GM23338 (cell line): ENCODE measurements around the gene BACE2. TPM values are rescaled to one million over a fixed set of nuclear protein-coding genes. Genes with fewer than 3 reads are reported as not detected.

Source experiments
- ATAC-seq: fragments of 200-7000 bp; cut with Tn5 transposase; 3 replicates; pipeline ENCODE4 v1.9.1; 2020
- DNase-seq: peaks from one replicate; pipeline ENCODE4 v3.0.0-alpha.2; 2015; ENCODE audit warnings: low spot score
- H2AFZ ChIP-seq: fragments of 200-600 bp; sonication (generic); 2 replicates; pipeline ENCODE4 v1.8.0; 2016; ENCODE audit warnings: antibody characterized with exemption, mild to moderate bottlenecking, moderate library complexity
- H3F3A ChIP-seq: fragments of 200-600 bp; sonication (generic); replicated peaks from 2 replicates; pipeline ENCODE4 v1.8.0; 2017; ENCODE audit warnings: antibody characterized with exemption, mixed run types, low read depth
- H3K27ac ChIP-seq: fragments of 200-600 bp; sonication (generic); 2 replicates; pipeline ENCODE4 v1.6.1; 2016; ENCODE audit warnings: low read depth
- H3K27me3 ChIP-seq: fragments of 200-600 bp; sonication (generic); 2 replicates; pipeline ENCODE4 v1.8.0; 2016; ENCODE audit warnings: mild to moderate bottlenecking, mixed run types, moderate library complexity; ENCODE audit not compliant: insufficient read depth
- H3K36me3 ChIP-seq: fragments of 200-600 bp; sonication (generic); 2 replicates; pipeline ENCODE4 v1.8.0; 2016; ENCODE audit warnings: mild to moderate bottlenecking; ENCODE audit not compliant: insufficient read depth
- H3K4me1 ChIP-seq: fragments of 200-600 bp; sonication (generic); 2 replicates; pipeline ENCODE4 v1.8.0; 2016; ENCODE audit warnings: mild to moderate bottlenecking, moderate library complexity; ENCODE audit not compliant: insufficient read depth
- H3K4me2 ChIP-seq: fragments of 200-600 bp; sonication (generic); 2 replicates; pipeline ENCODE4 v1.7.1; 2017; ENCODE audit warnings: mixed run types
- H3K4me3 ChIP-seq: fragments of 200-600 bp; sonication (generic); 2 replicates; pipeline ENCODE4 v1.6.1; 2016; ENCODE audit warnings: mixed run types
- H3K79me2 ChIP-seq: fragments of 200-600 bp; sonication (generic); replicated peaks from 2 replicates; pipeline ENCODE4 v1.8.0; 2017; ENCODE audit warnings: mild to moderate bottlenecking; ENCODE audit not compliant: insufficient read depth
- H3K9me2 ChIP-seq: fragments of 200-600 bp; sonication (generic); 2 replicates; pipeline ENCODE4 v1.8.0; 2017; ENCODE audit not compliant: insufficient read depth
- H4K20me1 ChIP-seq: fragments of 200-600 bp; sonication (generic); replicated peaks from 2 replicates; pipeline ENCODE4 v1.8.0; 2017; ENCODE audit warnings: mild to moderate bottlenecking; ENCODE audit not compliant: insufficient read depth
- H3K27ac Mint-ChIP-seq: 2 replicates; pipeline ENCODE4 v1.8.0; 2020; ENCODE audit warnings: inconsistent platforms, mild to moderate bottlenecking, moderate library complexity, mixed read lengths
- H3K27me3 Mint-ChIP-seq: 3 replicates; pipeline ENCODE4 v1.8.0; 2022; ENCODE audit warnings: low read depth, mild to moderate bottlenecking, moderate library complexity, mixed read lengths, inconsistent platforms; ENCODE audit not compliant: insufficient read depth, poor library complexity
- H3K36me3 Mint-ChIP-seq: 3 replicates; pipeline ENCODE4 v1.8.0; 2021; ENCODE audit warnings: low read depth, mild to moderate bottlenecking, inconsistent platforms, moderate library complexity, mixed read lengths
- H3K4me1 Mint-ChIP-seq: 3 replicates; pipeline ENCODE4 v1.8.0; 2020; ENCODE audit warnings: mild to moderate bottlenecking, inconsistent platforms, mixed read lengths
- H3K4me3 Mint-ChIP-seq: 3 replicates; pipeline ENCODE4 v1.8.0; 2021; ENCODE audit warnings: moderate library complexity, mild to moderate bottlenecking, inconsistent platforms, mixed read lengths
- H3K9me3 Mint-ChIP-seq: 3 replicates; pipeline ENCODE4 v1.8.0; 2020; ENCODE audit warnings: moderate library complexity, mild to moderate bottlenecking, inconsistent platforms, mixed read lengths
- CREB1 ChIP-seq: fragments of 250-450 bp; sonication (Bioruptor Pico); IDR thresholded peaks from 2 replicates; pipeline ENCODE4 v1.5.0; 2020; ENCODE audit warnings: low read depth, mild to moderate bottlenecking, moderate library complexity
- CTCF ChIP-seq, 2 experiments: fragments of 200-600 bp in 1 of 2; sonication (generic) in 1 of 2; conservative IDR thresholded peaks; 2 replicates each; pipeline versions ENCODE4 v1.5.1 to v1.6.1; 2016 to 2017; ENCODE audit warnings: antibody characterized with exemption in 2 of 2, low read depth in 2 of 2, mild to moderate bottlenecking in 2 of 2, moderate library complexity in 1 of 2
- ETS1 ChIP-seq: IDR thresholded peaks from 2 replicates; pipeline ENCODE4 v1.6.1; 2016; ENCODE audit warnings: antibody characterized with exemption
- EZH2 ChIP-seq: fragments of 200-600 bp; sonication (generic); IDR thresholded peaks from one replicate; pipeline ENCODE4 v1.8.0; 2017; ENCODE audit warnings: antibody characterized with exemption, mild to moderate bottlenecking, low read depth; ENCODE audit not compliant: unreplicated experiment
- EZH2phosphoT487 ChIP-seq: fragments of 200-600 bp; sonication (generic); IDR thresholded peaks from one replicate; pipeline ENCODE4 v1.8.1; 2018; ENCODE audit warnings: antibody characterized with exemption; ENCODE audit not compliant: unreplicated experiment
- JUNB ChIP-seq: IDR thresholded peaks from one replicate; pipeline ENCODE4 v1.6.1; 2016; ENCODE audit warnings: antibody characterized with exemption; ENCODE audit not compliant: unreplicated experiment
- NANOG ChIP-seq: IDR thresholded peaks from 2 replicates; pipeline ENCODE4 v1.6.1; 2016; ENCODE audit warnings: antibody characterized with exemption, borderline replicate concordance
- POLR2AphosphoS5 ChIP-seq: IDR thresholded peaks from 2 replicates; pipeline ENCODE4 v1.6.1; 2016; ENCODE audit warnings: antibody characterized with exemption, low read depth
- REST ChIP-seq: IDR thresholded peaks from one replicate; pipeline ENCODE4 v1.6.1; 2018; ENCODE audit warnings: antibody characterized with exemption; ENCODE audit not compliant: unreplicated experiment
- STAT1 ChIP-seq: IDR thresholded peaks from one replicate; pipeline ENCODE4 v1.6.1; 2016; ENCODE audit warnings: antibody characterized with exemption; ENCODE audit not compliant: unreplicated experiment
- ZNF114 ChIP-seq: fragments of 250-450 bp; sonication (Bioruptor Pico); IDR thresholded peaks from 2 replicates; pipeline ENCODE4 v1.5.0; 2020; ENCODE audit warnings: mild to moderate bottlenecking, moderate library complexity
- ZNF331 ChIP-seq: fragments of 250-450 bp; sonication (Bioruptor Pico); IDR thresholded peaks from 2 replicates; pipeline ENCODE4 v1.5.0; 2020; ENCODE audit warnings: low read depth, mild to moderate bottlenecking, moderate library complexity
- polyA plus RNA-seq: library from polyadenylated mRNA; unstranded; fragments of >200 nt; fragmentation: Nextera tagmentation; extraction: Ambion mirVana; gene quantifications from 2 replicates; pipeline ENCODE4 v1.2.1, GENCODE V29; 2016
- total RNA-seq: library from RNA; depleted of rRNA; stranded (reverse); fragments of >200 nt; shearing (Covaris generic); gene quantifications from 2 replicates; pipeline ENCODE4 v1.2.3, GENCODE V29; 2014

Gene BACE2
- total and polyA plus RNA-seq, 2 experiments from 2014 or later: 3.5 to 6.8 TPM

DNA sequence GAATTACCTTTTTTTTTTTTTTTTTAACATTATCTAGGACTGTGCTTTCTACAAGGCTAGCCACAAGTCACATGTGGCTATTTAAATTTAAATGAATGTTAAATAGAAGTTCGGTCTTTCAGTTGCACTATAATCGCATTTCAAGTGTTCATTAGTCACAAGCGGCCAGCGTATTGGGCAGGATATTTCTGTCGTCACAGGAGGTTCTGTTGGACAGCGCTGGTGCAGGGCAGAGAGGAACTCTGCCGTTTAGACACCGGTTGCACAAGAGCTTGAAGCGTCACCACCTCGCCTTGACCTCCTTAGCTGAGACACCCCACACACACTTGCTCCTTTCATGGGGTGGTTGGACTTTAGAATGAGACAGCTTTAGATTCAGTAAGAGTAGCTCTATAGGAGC lies 64.1 kb downstream of the BACE2 start (continued):
- TF ChIP-seq ZNF331 (CRISPR knock-in tag): no peak

GRCh38 chr21:41233916-41234315 lies 66.0 kb downstream of the BACE2 start:
- Mint-ChIP-seq H3K27me3 (no peaks in the 10 kb centered on the region), H3K9me3 (no peaks in the 10 kb centered on the region; the same call in 1 of the 3 replicates), H3K4me3 (no peak overlapping the region), H3K4me1 (peaks cover 3% of the 10 kb centered on the region; the same call in 2 of the 3 replicates), H3K36me3 (peaks cover 6% of the 10 kb centered on the region), H3K27ac (no peak overlapping the region)
- DNase-seq: no peak
- no peak overlapping the region for H3K27ac ChIP-seq
- no peaks in the 10 kb centered on the region for H3F3A ChIP-seq
- H4K20me1 ChIP-seq: no peaks in the 10 kb centered on the region
- peaks cover 9% of the 10 kb centered on the region for H3K9me2 ChIP-seq
- ATAC-seq: no peak
- H3K27me3 ChIP-seq: no peaks in the 10 kb centered on the region
- H3K4me3 ChIP-seq: no peak overlapping the region
- H2AFZ ChIP-seq: no peak overlapping the region
- no peak overlapping the region for H3K4me2 ChIP-seq
- no peak for TF ChIP-seq ZNF114 (CRISPR knock-in tag)
- TF ChIP-seq NANOG: no peak
- no peak for TF ChIP-seq EZH2
- no peak for TF ChIP-seq CTCF (conservative IDR thresholded peaks at IDR 0.05; ENCODE audit: low read depth in 2 of 2)
- TF ChIP-seq JUNB: no peak
- no peak for TF ChIP-seq ETS1
- no peak for TF ChIP-seq EZH2phosphoT487
- TF ChIP-seq ZNF331 (CRISPR knock-in tag): no peak
- TF ChIP-seq CREB1 (CRISPR knock-in tag): no peak
- H3K79me2 ChIP-seq: no peaks in the 10 kb centered on the region
- no peaks in the 10 kb centered on the region for H3K36me3 ChIP-seq
- peaks cover 5% of the 10 kb centered on the region; the same call in 1 of the 2 replicates for H3K4me1 ChIP-seq

GRCh38 chr21:41234569-41234968 lies 66.6 kb downstream of the BACE2 start:
- Histone ChIP-seq H4K20me1 (no peaks in the 10 kb centered on the region), H3K27me3 (no peaks in the 10 kb centered on the region), H3K4me1 (peaks cover 5% of the 10 kb centered on the region; the same call in 1 of the 2 replicates), H3K4me3 (no peak overlapping the region), H3K36me3 (no peaks in the 10 kb centered on the region), H3K27ac (no peak overlapping the region), H3K9me2 (peaks cover 9% of the 10 kb centered on the region), H3K4me2 (no peak overlapping the region), H2AFZ (no peak overlapping the region), H3K79me2 (no peaks in the 10 kb centered on the region), H3F3A (no peaks in the 10 kb centered on the region)
- H3K4me1 Mint-ChIP-seq: peaks cover 3% of the 10 kb centered on the region; the same call in 1 of the 3 replicates
- peaks cover 6% of the 10 kb centered on the region for H3K36me3 Mint-ChIP-seq
- DNase-seq (no peak), ATAC-seq (no peak)
- H3K27me3 Mint-ChIP-seq: no peaks in the 10 kb centered on the region
- H3K9me3 Mint-ChIP-seq: no peaks in the 10 kb centered on the region; the same call in 1 of the 3 replicates
- no peak overlapping the region for H3K27ac Mint-ChIP-seq
- H3K4me3 Mint-ChIP-seq: no peak overlapping the region
- no peak for TF ChIP-seq JUNB
- TF ChIP-seq REST: no peak
- no peak for TF ChIP-seq EZH2phosphoT487
- no peak for TF ChIP-seq STAT1
- no peak for TF ChIP-seq EZH2
- TF ChIP-seq POLR2AphosphoS5: no peak
